Body of pancreas (tissue), 4 donors: ENCODE data around the gene WDR45. TPM values are rescaled to one million over a fixed set of nuclear protein-coding genes. Genes with fewer than 3 reads are reported as not detected.

Experiments
- ATAC-seq: fragments of 150-250 bp; one replicate; pipeline ENCODE4 v1.9.1; 2016
- DNase-seq, 4 donors: peaks; one replicate each; pipeline ENCODE4 v3.0.0-alpha.2; 2019
- H3K27ac ChIP-seq, 4 donors: fragments of 200-600 bp; sonication (generic); 1 replicate in 3 of 4; 2 replicates in 1 of 4; pipeline versions ENCODE4 v1.5.1 to v1.6.1; 2016 to 2019; ENCODE audit warnings: mild to moderate bottlenecking in 1 of 4, mixed read lengths in 1 of 4, moderate library complexity in 1 of 4
- H3K27me3 ChIP-seq, 2 donors: fragments of 200-600 bp; sonication (generic); one replicate each; pipeline ENCODE4 v1.6.0; 2016; ENCODE audit warnings: mild to moderate bottlenecking in 1 of 2
- H3K36me3 ChIP-seq, 2 donors: fragments of 200-600 bp; sonication (generic); replicated peaks in 1 of 2; 2 replicates each; pipeline ENCODE4 v1.5.1; 2016; ENCODE audit warnings: low read depth in 2 of 2; ENCODE audit not compliant: insufficient read depth in 1 of 2
- H3K4me1 ChIP-seq: fragments of 200-600 bp; sonication (generic); one replicate; pipeline ENCODE4 v1.6.0; 2016
- H3K4me3 ChIP-seq, 2 donors: fragments of 200-600 bp; sonication (generic); 1 replicate in 1 of 2; 2 replicates in 1 of 2; pipeline ENCODE4 v1.5.1; 2016 to 2019
- H3K9me3 ChIP-seq, 3 donors: fragments of 200-600 bp; sonication (generic); 1 replicate in 2 of 3; 2 replicates in 1 of 3; pipeline ENCODE4 v1.5.1; 2016
- CTCF ChIP-seq, 7 experiments: fragments of 450-650 bp in 4 of 7; fragments of 200-600 bp in 3 of 7; sonication (generic) in 3 of 7; IDR thresholded peaks; one replicate each; pipeline ENCODE4 v1.5.1; 2016 to 2019; ENCODE audit warnings: antibody characterized with exemption in 7 of 7
- POLR2A ChIP-seq, 3 donors: fragments of 450-650 bp; IDR thresholded peaks; one replicate each; pipeline ENCODE4 v1.6.1; 2016; ENCODE audit warnings: antibody characterized with exemption in 3 of 3, mild to moderate bottlenecking in 2 of 3
- WGBS, 2 donors: methylation state at CpG; one replicate each; pipeline ENCODE4 v1.1.5; 2017; 5-methylcytosine and 5-hydroxymethylcytosine counted together
- intact Hi-C: fragments of 100-400 bp; cut with DNase I; formaldehyde crosslinking; loops from one replicate; pipeline ENCODE4 v1.15.1; 2023
- total RNA-seq, 2 donors: library from RNA; depleted of rRNA; stranded (reverse); fragments of >200 nt; gene quantifications; one replicate each; pipeline ENCODE4 v1.1.0, GENCODE V29; 2016

Gene WDR45
- total RNA-seq, 2 donors from 2014 or later = 59.4 to 77.1 TPM

- Histone ChIP-seq H3K27me3 (no peaks in the 10 kb centered on the region), H3K9me3 (no peaks in the 10 kb centered on the region), H3K27ac (peak within 1 kb of the TSS; percentile 72 to 89 (median 78)), H3K4me1 (peaks cover 13% of the 10 kb centered on the region), H3K36me3 (no peaks in the 10 kb centered on the region), H3K4me3 (peak within 1 kb of the TSS in 1 of 2 donors; percentile 25)
- WGBS, 2 donors = 0% methylated on average over 1 of the region's 5 CpGs; no CpG with 5 or more reads in 1 of the 2 donors
- TF ChIP-seq POLR2A (IDR thresholded peaks at IDR 0.05) = peak; percentile 30 to 67 (median 67)
- TF ChIP-seq CTCF (IDR thresholded peaks at IDR 0.05) = no peak
- DNase-seq = peak; percentile 62 to 73 (median 68)
- ATAC-seq = peak; percentile 93
- intact Hi-C loops = no loop called here
These were observed 20.9 kb downstream of the WDR45 start, which contains the start of gene CCDC120 for GRCh38 chrX:49058794-49059193. TSS of gene CCDC120 (plus strand) at chrX:49058999. CDS start at chrX:49062042, 3,043 bp downstream.

- 92 to 93% methylated on average over 4 to 5 of the region's 5 CpGs for WGBS, 2 donors
- intact Hi-C loops = no loop called here
- H3K36me3 ChIP-seq = no peaks in the 10 kb centered on the region
- TF ChIP-seq CTCF (IDR thresholded peaks at IDR 0.05) (no peak), POLR2A (IDR thresholded peaks at IDR 0.05) (no peak)
- H3K4me3 ChIP-seq = peak overlapping the region in 1 of 2 donors; percentile 1
- no peak for DNase-seq
- ATAC-seq = no peak
- H3K27ac ChIP-seq = peak overlapping the region; percentile 65 to 83 (median 82)
- H3K9me3 ChIP-seq = no peaks in the 10 kb centered on the region
- no peaks in the 10 kb centered on the region for H3K27me3 ChIP-seq
- peaks cover 4% of the 10 kb centered on the region for H3K4me1 ChIP-seq
These were observed 25.5 kb downstream of the WDR45 start for GRCh38 chrX:49054073-49054762.

- H3K27ac ChIP-seq = peak overlapping the region; percentile 65 to 83 (median 82)
- no peaks in the 10 kb centered on the region for H3K9me3 ChIP-seq
- WGBS, 2 donors = 1% methylated on average over 23 of the region's 79 CpGs; no CpG with 5 or more reads in 1 of the 2 donors
- TF ChIP-seq POLR2A (IDR thresholded peaks at IDR 0.05) (peak; percentile 11 to 36 (median 20)), CTCF (IDR thresholded peaks at IDR 0.05) (no peak)
- intact Hi-C loops = no loop called here
- peak; percentile 74 for ATAC-seq
- H3K4me3 ChIP-seq = peak overlapping the region in 1 of 2 donors; percentile 1
- no peaks in the 10 kb centered on the region for H3K36me3 ChIP-seq
- peaks cover 4% of the 10 kb centered on the region for H3K4me1 ChIP-seq
- DNase-seq = peak; percentile 53 to 73 (median 68)
- H3K27me3 ChIP-seq = no peaks in the 10 kb centered on the region
These were observed 26.2 kb downstream of the WDR45 start for GRCh38 chrX:49053223-49054072.

GRCh38 chrX:49043987-49044281, 35.8 kb downstream of the WDR45 start:
- DNase-seq (no peak), ATAC-seq (no peak)
- Histone ChIP-seq H3K27ac (peak overlapping the region; percentile 43 to 79 (median 64)), H3K4me3 (no peak overlapping the region), H3K9me3 (no peaks in the 10 kb centered on the region), H3K36me3 (no peaks in the 10 kb centered on the region), H3K27me3 (no peaks in the 10 kb centered on the region), H3K4me1 (peaks cover 38% of the 10 kb centered on the region)
- intact Hi-C loops = no loop called here
- WGBS, 2 donors = 13 to 19% methylated on average over 7 to 10 of the region's 13 CpGs
- TF ChIP-seq POLR2A (IDR thresholded peaks at IDR 0.05) = no peak
- no peak for TF ChIP-seq CTCF (IDR thresholded peaks at IDR 0.05)
